GM21423 (cell line): ENCODE results near the gene TRPC6.
"Not testable (repeated sequence)": the region's sequence is repeated elsewhere in the genome, so short reads cannot be mapped to it uniquely, and the experiment has no call there.

ENCODE experiments used
- ATAC-seq: cut with Tn5 transposase; IDR thresholded peaks from one replicate; pipeline ENCODE4 v1.9.1; 2021; ENCODE audit warnings: mild to moderate bottlenecking, moderate library complexity; ENCODE audit not compliant: unreplicated experiment

Gene TRPC6

GRCh38 chr11:101456812-101457211 lies 127.0 kb downstream of the TRPC6 start:
- ATAC-seq = no peak

GRCh38 chr11:101453682-101454081 lies 130.1 kb downstream of the TRPC6 start:
- ATAC-seq = no peak

DNA sequence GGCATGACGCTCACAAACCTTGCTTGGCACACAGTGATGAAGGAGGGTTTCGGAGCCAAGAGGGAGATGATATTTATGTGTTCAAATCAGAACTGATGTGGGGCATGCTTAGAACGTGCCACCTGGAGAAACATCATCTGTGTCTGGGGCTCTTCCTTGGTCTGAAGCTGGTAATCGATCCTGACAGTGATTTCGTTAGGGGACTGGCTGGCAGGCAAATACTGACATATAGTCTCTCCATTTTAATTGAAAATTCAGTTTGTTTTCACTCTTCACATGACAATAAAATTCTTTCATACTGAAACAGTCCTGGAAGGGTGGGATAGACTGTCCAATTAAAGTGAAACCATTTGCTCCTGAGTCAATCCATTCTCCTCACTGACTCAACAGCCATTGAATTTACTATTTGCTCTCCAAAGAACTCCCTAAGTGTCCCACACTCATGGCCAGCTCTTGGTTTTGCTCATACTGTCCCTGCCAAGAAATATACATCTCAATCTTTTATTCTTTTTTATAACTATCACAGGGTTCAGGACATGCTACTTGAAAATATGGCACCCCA lies 134.8 kb downstream of the TRPC6 start:
- no peak for ATAC-seq

- no peak for ATAC-seq
These were observed 137.1 kb downstream of the TRPC6 start for GRCh38 chr11:101446726-101447125.

DNA sequence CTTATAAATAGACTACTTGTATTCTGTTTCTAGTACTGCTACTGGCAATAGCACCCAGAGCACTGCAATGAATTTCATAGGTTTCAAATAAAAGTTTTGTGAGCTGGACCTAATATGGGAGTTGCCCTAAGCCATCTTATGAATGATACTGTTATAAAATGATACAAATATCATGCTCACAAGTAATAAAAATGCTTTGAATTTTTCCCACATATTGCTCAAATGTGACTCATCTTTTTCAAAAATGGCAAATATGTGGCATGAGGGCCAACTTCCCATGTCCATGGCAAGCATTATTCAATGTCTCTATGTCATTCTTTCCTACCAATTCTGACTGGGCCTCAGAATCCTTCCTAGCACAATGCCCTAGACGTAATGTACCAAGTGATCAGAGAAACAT lies 137.6 kb downstream of the TRPC6 start:
- no peak for ATAC-seq

DNA sequence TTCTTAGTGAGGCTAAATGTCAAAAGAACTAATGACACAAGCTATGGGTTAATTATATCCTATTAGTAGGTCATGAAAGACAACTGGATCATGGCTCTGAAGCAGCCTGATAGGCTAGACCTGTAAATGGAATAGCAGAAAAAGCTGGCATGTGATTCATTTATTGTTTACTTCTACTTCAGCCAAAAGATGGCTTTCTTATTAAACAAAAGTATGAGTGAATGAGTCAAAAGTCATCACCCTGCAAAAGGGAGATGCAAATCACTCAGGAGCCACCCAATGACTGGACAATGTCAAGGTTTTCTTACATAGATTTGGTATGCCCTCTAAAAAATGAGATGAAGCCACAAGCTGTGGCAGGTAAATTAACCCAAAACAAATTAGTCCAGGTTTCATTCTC lies 138.0 kb downstream of the TRPC6 start:
- ATAC-seq = no peak

DNA sequence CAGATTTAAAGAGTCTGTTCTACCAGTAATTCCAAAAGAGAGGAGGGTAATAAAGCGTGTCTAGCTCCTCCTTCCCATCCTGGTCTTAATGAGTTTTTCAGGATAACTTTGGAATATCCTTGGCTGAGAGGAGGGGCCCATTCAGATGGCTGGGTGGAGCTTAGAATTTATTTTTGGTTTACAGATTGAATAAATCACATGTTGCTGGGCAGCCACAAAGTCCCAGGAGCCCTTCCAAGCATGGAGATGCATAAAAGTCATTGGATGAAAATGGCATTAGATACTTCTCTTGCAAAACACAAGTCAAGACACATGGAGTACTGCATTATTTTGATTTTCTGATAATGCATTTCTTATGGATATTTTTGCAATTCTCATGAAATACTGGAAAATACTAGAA lies 139.0 kb downstream of the TRPC6 start:
- no peak for ATAC-seq

DNA sequence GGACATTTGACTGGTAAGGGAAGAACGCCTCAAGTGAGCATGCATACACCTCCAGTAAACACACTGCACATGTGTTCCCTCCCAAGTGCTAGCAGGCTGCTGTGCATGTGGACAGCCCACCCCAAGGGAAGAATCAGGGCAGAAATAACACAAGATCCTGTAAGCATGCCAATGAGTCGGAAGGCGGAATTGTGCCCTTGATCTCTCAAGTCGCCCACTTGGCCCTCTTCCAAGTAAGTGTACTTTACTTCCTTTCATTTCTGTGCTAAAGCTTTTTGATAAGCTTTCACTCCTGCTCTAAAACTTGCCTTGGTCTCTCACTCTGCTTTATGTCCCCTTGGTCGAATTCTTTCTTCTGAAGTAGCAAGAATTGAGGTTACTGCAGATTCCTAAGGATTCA lies 139.6 kb downstream of the TRPC6 start:
- ATAC-seq = no peak

DNA sequence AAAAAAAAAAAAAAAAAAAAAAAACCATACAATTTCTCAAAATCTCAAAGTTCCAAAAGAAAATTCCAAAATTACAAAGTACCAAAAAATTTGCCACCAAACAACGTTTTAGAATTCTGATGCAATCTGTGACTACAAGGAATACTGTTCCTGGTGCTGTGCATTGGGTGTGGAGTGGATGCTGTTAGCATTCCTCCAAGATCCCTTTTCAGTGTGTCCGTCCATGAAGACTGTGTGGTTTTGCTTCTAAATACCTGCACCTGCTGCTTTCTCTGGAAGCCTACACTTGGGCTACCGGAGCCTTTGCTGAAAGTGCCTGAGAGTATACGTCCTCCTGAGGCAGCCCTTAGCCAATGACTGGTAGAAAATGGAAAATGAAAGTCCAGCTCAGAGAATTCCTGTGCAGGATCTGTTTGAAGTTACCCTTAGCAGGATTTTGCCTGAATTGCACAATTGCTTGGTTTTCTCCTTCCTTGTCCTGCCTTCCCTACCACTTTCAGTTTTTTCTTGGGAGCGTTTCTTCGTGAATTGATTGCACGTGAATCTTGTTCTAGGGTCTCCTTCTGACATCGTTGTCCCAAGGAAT lies 140.8 kb downstream of the TRPC6 start:
- ATAC-seq = no peak

- ATAC-seq = no peak
These were observed 141.6 kb downstream of the TRPC6 start for GRCh38 chr11:101442171-101442570.

DNA sequence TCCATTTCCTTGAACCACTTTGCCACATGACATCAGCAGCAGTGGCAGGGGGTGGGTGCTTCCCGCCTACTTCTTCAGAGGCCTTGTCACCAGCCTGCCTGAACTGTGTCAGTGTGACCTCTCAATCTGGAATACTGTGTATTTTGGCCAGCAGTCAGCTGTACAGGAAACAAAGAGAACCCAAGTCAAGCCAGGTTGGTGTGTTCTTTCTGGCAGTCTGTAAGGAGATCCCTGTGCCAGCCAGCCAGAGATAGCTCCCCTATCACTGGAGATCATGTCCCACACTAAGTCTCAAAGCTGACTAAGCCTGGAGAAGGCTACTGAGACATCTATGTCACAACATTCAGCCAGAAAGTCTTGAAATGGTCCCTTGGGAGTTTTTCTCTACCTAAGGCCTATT lies 142.1 kb downstream of the TRPC6 start:
- ATAC-seq = no peak

DNA sequence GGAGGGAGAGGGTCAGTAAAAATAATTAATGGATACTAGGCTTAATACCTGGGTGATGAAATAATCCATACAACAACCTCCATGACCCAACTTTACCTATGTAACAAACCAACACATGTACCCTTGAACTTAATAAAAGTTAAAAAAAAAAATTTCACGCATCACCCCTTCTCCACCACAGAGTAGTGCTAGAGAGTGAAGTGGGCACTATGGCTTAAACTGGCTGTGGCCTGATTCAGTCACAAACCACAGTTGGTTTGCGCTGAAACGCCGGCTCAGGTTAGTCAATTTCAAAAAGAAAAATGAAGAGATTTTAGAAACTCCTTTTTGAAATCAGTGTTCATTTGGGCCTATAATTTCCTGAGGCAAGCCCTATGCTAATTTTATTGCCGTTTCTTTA lies 144.3 kb downstream of the TRPC6 start:
- ATAC-seq = no peak

DNA sequence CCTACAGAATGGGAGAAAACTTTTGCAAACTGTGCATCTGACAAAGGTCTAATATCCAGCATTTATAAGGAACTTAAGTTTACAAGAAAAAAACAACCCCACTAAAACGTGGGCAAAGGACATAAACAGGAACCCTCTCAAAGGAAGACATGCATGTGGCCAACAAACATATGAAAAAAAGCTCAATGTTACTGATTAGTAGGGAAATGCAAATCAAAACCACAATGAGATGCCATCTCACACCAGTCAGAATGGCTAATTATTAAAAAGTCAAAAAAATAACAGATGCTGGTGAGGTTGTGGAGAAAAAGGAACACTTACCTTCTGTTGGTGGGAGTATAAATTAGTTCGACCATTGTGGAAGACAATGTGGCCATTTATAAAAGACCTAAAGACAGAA lies 145.1 kb downstream of the TRPC6 start:
- not testable (repeated sequence) for ATAC-seq

DNA sequence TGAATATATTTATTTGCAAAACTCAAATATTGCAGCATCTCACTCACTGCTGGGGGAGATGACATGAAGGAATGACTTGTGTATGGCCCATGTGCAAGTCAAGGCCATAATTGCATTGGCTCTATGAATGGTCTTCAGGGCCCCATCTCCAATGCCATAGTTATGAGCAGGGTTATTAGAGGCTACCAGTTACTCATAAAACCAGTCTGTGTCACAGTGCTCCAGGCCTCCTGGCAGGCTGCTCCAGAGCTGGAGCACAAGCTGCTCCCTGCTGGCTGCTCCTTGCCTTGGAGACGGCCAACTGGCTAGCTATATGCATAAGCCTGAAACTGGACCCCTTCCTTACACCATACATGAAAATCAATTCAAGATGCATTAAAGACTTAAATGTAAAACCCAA lies 145.7 kb downstream of the TRPC6 start:
- ATAC-seq = no peak

- ATAC-seq = peak; percentile 52
These were observed 147.2 kb downstream of the TRPC6 start for GRCh38 chr11:101436511-101437142.

DNA sequence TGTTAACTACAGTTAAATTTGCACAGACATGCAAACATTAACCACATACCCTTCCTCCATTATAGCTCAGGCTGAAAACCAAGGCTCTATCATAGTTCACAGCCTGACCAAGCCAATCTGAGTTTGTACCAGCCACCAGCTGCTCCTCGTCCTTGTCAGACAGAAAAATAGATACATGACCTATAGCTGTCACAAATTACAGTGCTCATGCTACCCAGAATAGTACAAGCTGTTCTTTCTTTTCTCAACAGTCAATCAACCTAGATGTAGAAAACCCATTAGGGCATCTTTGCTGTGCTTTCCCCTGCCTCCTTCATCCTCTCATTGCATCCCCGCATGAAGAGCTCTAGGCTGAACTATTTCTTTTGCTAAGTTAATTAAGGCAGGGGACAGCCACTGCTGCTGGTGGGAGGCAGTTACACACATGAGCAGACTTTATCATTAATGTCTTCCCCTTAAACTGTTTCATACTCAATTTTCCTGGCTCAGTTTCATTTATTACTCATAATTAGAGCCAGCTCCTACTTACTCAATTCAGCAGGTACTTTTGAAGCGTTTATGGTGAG lies 148.3 kb downstream of the TRPC6 start:
- no peak for ATAC-seq

DNA sequence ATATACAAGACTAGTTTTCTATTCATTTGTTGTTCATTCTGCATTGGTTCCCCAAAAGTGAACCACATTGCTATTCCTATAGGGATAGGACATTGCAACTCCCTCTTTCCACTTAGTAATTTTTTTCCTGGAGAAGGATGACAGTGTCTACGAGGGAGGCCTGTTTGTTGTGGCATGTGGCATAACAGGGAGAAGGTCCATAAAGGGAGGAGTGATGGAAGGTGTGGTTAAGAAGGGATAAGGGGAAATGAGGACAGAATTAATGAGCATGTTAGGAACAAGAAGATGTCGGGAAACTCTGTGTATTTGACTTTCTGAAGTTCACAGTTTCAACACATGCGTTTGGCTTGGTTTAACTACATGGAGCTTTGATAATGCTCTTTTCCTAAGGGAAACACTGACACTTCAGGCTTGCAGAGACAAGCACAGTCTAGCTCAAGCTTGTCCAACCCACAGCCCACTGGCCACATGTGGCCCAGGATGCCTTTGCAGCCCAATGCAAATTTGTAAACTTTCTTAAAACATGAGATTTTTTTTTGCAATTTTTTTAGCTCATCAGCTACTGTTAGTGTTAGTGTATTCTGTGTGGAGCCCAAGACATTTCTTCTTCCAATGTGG lies 149.7 kb downstream of the TRPC6 start:
- no peak for ATAC-seq

DNA sequence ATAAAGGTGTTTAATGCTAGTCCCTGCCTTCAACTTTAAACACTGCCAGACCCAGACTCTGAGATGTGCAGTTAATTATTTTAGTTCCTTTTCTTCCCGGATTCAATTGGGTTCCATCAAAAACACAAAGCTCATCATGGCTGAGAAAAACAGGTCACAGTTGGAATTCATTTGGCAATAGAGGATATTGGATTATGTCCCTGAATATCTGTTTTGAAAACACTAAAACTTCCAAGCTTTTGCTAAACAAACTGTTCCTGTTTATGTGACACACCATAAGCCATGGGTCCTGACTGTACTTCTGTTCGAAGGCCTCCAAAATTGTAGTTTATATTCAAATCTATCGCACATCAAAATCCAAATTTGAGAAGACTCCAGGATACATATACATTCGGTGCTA lies 150.7 kb downstream of the TRPC6 start:
- no peak for ATAC-seq

DNA sequence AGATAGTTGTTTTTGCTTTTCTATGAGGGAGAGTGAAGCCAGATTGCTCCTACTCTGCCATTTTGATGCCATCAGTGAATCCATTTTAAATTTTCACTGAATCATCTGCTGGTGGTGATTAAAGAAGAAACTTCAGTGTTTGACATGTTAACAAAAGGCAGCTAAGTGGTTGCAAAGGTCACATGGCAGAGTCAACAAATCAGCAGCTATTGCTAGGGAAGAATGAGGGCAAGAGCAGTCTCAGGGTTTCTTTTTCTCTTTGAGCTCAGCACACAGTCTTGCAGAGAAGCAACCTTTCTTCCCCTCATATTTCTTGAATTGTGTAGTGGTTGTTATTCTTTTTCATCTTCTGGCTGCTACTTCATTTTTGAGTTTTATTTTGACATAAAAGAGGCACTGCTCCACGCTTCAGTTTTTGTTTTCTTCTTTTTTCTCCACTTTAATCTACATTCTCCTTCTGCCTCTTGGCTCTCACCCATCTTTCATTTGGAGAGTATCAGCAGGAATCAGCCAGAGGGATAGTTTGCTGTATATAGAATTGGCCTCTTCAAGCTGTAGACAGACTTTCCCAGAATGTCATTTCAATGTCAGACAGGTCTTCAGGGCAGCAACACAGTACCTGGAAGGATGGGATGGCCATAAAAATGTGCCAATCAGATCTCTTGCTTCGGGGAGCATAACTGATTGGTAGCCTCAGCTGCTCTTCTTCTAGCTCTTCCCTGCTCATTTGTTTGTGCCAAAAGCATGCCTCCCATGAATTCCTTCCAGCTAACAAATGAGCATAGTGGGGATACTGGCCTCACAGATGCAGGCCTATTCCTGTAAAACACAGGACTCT lies 153.9 kb downstream of the TRPC6 start:
- no peak for ATAC-seq

- peak; percentile 55 for ATAC-seq
These were observed 154.9 kb downstream of the TRPC6 start for GRCh38 chr11:101428918-101429317.

- no peak for ATAC-seq
These were observed 176.5 kb downstream of the TRPC6 start for GRCh38 chr11:101407324-101407723.
